Neural progenitor cell (in vitro differentiated cells): ENCODE data around the gene PVR.

ENCODE experiments used
- EZH2 ChIP-seq: fragments of 200-600 bp; sonication (generic); IDR thresholded peaks from 2 replicates; pipeline ENCODE4 v1.6.1; 2017; ENCODE audit warnings: antibody characterized with exemption, mild to moderate bottlenecking, moderate library complexity
- TF ChIP-seq, protein P1 (sequence below): fragments of 200-600 bp; sonication (generic); IDR thresholded peaks from 2 replicates; pipeline ENCODE4 v1.5.1; 2017; ENCODE audit warnings: antibody characterized with exemption, mild to moderate bottlenecking

DNA sequence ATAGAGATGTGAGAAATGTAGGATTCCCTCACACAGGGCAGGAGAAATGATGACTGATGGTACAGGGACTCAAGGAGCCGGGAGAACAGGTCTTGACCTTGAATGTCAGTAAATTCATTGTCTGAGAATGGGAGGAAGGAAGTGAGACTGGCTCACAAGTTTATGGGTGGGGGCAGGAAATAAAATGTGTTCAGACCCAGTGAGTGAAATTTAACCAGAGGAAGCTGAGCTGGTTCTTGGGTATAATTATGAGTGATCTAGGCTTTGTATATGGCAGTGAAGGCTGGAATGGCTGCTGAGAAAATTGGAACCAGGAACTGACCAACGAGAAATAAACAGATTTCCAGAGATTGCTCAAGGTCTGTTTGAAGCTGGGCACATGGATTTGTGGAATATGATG lies 36.7 kb upstream of the PVR start:
- TF ChIP-seq, protein P1, sequence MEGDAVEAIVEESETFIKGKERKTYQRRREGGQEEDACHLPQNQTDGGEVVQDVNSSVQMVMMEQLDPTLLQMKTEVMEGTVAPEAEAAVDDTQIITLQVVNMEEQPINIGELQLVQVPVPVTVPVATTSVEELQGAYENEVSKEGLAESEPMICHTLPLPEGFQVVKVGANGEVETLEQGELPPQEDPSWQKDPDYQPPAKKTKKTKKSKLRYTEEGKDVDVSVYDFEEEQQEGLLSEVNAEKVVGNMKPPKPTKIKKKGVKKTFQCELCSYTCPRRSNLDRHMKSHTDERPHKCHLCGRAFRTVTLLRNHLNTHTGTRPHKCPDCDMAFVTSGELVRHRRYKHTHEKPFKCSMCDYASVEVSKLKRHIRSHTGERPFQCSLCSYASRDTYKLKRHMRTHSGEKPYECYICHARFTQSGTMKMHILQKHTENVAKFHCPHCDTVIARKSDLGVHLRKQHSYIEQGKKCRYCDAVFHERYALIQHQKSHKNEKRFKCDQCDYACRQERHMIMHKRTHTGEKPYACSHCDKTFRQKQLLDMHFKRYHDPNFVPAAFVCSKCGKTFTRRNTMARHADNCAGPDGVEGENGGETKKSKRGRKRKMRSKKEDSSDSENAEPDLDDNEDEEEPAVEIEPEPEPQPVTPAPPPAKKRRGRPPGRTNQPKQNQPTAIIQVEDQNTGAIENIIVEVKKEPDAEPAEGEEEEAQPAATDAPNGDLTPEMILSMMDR, result no peak
- no peak for TF ChIP-seq EZH2
